GM21723 (cell line): Measurements from ENCODE around the gene P2RX1.

Experiments used
- ATAC-seq: cut with Tn5 transposase; IDR thresholded peaks from one replicate; pipeline ENCODE4 v1.9.1; 2021; ENCODE audit warnings: mild to moderate bottlenecking, moderate library complexity; ENCODE audit not compliant: unreplicated experiment

Gene P2RX1

DNA sequence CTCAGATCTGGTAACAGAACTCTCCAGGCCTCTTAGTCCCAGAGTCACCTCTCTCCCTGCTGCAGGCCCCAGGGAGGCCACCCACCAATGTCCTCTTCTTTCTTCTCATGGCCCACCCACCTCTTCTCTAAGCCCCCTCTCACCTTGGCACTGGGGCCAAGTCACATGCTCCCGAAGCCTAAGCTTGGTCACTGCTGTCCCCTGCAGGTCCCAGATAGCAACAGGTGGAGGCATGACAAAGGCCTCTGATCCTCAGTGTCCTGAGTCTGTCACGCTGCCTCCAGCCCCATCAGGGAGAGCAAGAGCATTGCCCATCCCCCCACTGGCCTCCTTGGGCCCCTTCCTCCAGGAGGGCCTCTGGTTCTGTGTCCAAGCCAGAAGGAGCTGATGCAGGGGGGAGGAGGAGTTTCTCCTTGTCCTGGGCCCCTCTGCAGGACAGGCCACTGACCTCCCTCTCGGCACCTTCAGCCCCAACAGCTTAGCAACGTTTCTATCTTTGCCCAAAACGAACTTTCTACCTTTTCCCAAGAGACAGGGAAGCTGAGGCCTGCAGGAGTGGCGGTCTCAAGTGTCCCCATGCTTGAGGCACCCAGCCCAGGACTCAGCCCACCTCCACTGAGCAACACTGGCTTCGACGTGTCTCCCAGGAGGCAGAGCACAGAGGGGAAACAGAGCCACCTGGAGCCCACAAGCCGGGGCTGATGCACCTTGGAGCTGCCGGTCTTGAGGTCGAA is 8.6 kb downstream of the P2RX1 start:
- no peak for ATAC-seq

DNA sequence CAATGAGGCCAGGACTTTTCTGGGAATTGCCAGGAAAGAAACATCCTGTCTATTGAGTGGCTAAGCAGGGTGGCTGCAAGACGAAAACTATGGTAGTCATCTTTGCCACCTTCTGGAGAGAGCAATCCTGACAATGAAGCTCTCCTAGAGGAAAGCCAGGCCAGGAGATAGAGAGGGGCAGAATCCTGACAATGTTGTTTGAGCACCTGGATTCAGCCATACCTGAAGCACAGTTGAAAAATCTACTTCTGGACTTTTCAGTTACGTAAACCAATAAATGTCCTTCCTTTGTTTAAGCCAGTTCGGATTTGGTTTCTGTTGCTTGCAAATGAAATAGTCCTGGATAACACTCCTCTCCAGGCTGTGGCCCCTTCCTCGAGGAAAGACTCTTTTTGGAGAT is 9.4 kb downstream of the P2RX1 start:
- ATAC-seq: no peak

DNA sequence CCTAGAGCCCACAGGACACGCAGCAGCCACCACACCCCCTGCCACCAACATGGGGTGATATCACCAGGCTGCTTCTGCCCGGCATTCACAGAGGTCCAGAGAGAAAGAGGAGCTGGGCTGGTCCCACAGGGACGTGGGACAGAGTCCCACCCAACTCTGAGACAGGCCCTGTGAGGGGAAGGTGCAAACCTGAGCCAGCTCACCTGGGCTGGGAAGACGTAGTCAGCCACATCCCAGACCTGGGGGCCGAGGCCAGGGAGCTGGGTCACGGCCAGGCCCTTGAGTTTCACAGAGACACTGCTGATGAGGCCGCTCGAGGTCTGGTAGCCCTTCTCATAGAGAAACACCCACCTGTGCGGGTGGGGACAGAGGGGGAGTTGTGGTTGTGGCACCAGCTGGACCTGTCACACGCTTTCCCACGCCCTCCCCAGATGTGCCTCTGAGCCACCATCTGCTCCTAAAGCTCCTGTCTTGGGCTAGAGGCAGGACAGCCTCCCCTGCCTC is 11.2 kb downstream of the P2RX1 start:
- ATAC-seq: no peak

DNA sequence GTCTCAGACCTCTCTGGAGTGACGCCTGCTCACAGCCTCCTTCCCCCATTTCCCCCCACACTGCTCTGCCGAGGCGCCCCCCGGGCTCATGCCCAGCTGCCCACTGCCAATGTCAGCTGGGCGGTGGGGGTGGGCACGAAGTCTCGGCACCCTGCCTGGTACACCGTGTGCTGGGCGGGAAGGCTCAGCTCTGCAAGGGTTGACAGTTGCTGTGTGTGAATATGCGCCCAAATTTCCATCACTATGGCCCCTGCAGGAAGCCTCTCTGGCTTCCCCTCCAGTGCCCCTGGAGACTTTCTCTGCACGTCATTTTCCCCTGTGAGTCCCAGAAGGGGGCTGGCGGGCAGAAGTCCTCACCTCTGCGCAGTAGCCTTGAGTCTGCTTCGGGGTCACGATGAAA is 11.8 kb downstream of the P2RX1 start:
- no peak for ATAC-seq

DNA sequence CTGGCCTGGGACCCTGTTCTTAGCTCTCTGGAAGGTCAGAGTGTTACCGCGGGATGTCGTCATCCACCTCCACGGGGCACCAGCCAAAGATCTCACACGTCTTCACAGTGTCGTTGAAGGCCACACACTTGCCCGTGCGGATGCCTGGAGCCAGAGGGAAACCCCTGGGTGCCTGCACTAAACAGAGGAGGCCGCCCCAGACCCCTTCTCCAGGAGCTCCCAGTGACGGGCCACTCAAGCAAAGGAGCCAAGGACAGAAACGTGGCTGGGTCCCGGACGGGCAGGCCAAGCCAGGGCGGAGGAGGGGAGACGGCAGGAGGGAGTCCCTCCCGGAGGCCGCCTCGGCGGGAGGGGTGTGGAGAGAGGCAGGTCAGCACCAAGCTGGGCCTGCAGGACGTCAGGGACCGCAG is 12.4 kb downstream of the P2RX1 start:
- ATAC-seq: no peak

DNA sequence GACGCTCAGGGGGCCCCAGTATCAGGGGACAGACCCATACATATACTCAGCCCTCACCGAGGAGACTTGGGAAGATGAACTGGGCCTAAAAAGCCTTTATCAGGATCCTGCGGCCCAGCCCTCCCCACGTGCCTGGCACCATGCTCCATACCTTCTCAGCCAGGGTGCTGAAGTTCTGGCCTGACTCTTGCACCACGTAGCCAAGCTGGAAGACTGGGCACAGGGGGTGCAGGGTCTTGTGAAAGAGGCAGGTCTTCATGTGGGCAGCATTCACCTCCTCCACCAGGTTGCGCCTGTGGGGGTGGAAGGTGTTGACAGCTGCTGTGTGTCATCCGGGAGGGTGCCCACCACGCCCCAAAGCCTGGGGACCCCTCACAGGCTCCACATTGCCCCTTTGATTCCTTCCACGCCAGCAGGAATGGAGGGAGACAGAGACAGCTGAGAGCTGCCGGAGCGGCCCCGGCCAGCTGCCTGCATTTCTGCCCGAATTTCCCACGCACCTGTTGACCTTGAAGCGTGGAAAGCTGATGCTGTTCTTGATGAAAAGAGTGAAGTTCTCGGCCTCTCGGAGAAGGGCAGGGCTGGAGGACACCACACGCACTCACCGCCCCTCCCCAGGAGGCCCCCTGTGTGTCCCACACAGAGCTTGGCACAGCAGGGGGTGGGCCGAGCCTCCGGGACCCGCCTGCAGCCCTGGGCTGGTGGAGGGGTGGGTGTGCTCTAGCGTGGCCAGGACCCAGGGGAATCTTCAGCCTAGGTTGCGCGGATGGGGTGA is 13.0 kb downstream of the P2RX1 start:
- ATAC-seq: no peak

DNA sequence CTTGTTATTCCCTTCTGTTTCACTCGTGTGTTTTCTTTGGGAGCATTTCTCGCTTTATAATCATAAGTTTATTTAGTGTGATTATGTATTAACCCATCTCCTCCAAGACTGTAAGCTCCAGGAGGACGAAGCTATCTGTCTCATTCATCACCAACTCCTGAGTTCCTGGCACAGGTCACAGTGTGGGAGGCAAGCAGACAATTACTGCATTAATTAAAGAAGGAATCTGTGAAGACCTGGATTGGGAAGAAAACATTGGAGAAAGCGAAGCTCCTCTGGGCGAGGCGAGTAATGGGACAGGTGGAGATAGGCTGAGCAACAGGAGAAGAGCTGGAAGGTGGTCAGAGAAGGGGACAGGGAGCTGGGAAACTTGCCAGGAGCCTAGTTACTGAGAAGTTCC is 15.6 kb downstream of the P2RX1 start:
- ATAC-seq: no peak

DNA sequence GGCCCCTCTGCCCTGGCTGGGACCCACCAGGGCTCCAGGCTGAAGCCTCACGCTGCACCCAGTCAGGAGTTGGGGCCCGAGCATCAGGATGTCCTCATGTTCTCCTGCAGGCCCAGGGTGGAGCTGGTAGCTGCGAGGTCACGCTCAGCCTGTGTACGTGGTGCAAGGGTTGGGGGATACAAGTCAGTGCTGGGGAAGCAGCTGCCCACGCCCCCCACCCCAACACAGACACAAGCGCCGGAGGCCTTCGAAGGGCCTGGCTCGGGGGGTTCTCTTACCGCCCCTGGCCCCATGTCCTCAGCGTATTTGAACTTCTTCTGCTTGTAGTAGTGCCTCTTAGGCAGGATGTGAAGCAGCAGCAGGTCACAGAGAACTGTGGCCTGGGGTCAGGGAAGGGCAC is 18.5 kb downstream of the P2RX1 start:
- no peak for ATAC-seq

DNA sequence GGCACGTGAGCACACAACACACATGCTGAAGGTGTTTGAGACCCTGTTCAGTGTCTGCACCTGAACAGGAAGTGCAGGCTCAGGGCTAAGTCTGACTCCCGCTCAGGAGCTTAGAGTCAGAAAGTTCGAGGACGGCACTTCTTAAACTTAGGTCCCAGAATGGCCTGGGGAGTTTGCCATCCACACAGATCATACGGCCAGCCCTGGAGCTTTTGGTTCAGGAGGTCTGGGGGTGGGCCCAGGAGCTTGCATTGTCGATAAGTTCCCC is 19.4 kb downstream of the P2RX1 start:
- ATAC-seq: no peak

DNA sequence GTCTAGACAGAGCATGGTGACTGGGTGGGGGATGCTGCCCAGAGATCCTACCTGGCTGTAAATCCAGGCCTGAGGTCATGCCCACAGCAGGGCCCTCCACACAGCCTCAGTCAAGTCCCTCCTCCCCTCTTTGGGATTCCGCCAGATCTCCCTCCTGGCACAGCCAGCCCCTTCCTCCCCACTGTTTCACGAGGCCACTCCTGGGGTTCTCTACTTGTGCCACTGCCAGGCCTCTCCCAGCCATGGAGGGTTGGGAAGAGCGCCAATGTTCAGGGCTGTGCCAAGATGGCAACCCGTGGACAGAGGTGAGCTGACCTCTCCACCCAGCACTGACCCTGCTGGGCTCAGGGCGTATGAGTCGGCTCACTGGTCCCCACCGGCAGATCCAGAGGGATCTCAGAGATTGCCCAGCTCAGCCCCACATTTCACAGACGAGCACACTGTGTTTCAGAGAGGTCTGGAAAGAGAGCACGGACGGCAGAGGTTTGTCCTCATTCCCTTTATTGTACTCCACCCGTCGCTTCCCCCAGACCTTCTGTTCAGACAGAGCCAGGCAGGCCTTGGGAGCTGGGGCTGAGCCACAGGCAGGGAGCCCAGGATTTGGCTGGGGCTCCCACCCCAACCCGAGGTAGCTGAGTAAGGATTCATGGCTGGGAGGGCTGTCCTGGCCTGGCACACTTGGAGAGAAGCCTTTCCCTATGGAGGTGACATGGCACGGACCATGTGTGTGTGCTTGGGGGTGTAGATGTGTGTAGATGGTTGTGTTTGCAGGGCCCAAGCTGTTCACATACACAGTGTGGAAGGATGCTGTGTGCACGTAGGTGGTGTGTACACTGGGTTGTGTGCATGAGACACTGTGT is 19.9 kb downstream of the P2RX1 start:
- no peak for ATAC-seq

DNA sequence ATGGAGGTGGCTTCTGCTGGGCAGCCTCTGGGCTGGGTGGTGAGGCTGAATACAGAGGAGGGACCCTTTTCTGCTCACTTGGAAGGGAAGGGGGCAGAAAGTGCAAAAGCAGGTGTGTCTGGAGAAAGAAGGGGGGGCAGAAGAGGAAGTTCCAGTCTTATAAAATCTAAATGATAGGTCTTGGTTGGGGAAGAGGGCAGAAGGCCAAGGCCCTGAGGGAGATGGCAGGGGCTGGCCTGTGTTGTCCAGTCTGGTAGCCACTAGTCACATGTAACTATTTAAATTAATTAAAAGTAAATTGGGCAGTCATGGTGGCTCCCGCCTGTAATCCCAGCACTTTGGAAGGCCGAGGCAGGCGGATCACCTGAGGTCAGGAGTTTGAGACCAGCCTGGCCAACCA is 20.9 kb downstream of the P2RX1 start:
- no peak for ATAC-seq

DNA sequence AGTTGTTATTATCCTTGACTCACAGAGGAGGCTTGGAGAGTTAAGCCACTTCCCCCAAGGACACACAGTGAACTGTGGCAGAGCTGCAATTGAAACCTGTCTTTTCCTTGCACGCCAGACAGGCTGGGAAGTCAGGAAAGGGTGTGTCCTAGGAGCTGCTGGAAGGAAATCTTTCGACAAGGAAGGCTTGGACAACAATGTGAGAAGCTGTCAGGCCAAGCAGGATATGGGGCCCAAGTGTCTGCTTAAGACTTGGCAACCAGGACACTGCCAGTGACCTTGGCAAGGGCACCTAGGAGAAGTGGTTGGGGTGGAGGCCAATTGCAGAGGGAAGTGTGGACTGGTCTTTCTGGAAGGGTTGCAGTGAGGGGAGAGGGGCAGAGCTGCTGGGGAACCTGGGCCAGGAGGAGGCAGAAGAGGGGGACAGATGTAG is 21.3 kb downstream of the P2RX1 start:
- ATAC-seq: no peak

DNA sequence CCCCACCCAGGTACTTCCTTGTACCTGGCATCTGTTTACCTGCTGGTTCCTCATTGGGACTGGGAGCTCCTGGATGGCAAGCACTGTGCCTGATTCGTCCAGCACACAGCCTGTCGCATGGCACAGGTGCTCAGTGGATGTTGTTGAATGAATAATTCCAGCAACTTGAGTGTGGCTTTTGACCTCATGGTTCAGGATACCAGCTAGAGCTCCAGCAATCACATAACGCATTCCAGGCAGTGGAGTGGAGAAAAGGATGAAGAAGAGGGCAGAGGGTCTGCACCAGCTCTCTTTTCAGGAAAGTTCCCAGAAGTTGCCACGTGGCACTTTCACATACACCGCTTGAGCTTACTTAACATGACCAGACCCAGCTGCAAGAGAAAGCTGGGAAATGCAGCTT is 22.1 kb downstream of the P2RX1 start:
- ATAC-seq: no peak

DNA sequence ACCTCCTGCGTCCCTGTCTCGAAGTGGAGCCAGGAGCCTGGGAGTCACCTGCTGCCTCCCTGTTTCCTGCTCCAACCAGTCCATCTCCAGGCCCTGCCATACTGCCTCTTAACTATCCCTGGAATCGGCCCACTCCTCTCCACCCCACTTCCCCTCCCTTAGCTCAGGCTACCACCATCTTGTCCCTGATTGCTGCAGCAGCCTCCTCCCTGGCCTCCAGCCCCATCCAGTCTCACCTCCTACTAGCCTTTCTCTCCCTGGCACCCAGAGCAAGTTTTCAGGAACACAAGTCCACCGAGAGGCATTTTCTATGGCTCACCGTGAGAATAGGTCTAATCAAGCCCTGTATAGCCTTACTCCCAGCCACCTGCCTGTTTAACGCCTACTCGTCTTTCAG is 22.5 kb downstream of the P2RX1 start:
- no peak for ATAC-seq

DNA sequence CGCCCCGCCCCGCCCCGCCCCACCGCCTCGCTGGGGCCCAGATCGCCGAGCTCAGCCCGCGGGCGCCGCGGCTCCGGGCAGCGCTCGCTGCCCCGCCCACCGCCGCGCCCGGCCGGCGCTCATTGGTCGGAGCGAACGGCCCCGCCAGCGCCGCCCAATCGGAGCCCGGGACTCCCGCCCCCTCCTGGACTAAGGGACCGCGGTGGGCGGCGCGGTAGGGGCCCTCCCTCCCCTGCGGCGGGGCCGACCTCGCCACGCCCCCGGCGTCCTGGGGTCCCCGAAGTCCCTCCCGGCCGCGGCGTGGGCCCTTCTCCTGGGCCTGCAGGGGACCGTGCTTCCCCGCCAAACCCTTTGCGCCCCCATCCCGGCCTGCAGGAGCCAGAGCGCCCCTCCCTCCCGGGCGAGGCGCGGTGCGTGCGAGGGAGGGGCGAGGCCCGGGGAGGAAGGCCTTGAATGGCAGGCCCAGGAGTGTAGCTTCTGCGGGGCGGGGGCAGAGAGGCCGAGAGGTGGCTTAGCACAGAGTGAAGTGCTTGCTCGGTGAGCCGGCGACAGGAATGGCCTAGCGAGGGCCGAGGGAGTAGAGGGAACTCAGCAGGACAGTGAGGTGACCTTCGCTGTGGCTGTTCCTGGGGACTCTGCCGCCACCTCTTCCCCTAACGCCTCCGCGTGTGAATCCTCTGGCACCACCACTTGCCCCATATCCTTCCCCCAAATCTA is 23.1 kb downstream of the P2RX1 start, which contains the start of gene CAMKK1:
Gene CAMKK1 (minus strand): TSS at position 51 of the 717 bp plus-strand sequence. CDS start 7,366 bp downstream, outside the sequence.
- peak; percentile 85 for ATAC-seq

DNA sequence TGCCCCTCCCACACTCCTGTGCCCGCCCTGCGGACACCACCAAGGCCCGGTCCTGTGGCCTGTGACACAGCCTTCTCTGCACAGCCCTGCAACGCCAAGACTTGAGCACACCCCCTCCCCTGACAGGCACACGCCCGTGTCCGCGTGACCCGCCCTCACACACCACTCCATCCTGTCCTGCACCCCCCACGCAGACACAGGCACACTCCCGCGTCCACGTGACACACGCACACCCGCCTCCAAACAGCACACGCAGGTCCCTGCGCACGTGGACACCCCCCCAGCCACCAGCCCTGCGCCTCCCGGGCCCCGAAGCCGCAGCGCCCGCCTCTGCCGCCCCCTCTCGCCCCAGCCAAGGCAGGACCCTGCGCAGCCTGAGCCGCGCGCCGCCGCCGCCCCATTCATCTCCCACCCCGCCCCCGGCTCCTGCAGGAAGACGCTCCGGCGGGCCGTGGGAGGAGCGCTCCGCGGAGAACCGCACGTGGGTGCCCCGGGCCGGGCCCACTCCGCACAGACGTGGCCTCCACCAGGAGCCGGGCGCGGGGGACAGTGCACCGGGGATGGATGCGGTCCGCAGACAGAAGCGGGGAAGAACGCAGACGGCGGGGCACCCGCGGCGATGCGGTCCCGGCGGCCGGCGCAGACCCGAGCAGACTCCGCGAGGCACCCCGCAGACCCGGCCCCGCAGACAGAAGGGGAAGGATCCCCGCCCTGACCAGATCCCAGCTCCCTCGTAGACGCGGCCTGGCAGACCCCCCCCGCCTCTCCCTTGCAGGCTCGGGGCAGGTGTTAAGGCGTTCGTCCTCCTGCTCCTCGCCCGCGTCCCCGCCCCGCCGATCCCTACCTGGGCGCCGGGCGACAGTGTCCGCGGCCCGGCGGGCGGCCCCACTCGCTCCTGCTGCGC is 23.9 kb downstream of the P2RX1 start:
- ATAC-seq: peak; percentile 22

DNA sequence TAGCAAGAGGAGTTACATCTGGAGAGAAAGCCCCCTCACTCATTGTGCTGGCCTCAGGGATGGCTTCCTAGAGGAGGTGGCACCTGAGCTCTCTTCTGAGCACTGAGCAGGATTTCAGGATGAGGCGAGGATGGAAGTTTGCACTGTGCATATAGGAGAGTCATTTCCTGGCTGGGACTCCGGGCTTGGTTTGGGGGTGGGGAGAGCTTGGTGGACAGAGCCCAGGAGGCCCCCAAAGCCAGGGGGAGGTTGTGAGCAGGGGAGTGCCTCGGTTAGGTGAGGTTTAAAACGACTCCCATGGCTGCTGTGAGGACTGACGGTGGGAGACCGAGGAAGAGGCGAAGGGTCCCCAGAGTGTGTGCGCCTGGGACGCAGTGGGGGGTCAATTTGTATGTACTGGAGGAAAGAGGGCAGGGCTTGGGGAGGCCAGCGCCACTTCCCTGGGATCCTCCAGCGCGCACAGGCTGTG is 24.6 kb downstream of the P2RX1 start:
- ATAC-seq: no peak

DNA sequence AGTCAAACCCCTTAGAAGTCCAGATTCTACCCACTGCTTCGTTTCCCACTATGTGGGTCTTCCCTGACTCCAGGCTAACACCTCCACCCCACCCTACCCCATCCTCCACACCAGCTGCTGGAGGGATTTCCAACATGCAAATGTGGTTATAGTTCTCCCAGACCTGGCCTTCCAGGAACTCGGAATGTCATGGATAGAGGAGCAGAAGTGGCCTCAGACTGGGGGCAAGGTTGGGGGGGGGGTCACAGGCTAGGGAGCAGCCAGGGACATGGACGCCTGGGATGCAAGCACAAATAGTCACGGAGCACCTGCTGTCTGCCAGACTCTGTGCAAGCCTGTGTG is 25.4 kb downstream of the P2RX1 start:
- ATAC-seq: no peak

DNA sequence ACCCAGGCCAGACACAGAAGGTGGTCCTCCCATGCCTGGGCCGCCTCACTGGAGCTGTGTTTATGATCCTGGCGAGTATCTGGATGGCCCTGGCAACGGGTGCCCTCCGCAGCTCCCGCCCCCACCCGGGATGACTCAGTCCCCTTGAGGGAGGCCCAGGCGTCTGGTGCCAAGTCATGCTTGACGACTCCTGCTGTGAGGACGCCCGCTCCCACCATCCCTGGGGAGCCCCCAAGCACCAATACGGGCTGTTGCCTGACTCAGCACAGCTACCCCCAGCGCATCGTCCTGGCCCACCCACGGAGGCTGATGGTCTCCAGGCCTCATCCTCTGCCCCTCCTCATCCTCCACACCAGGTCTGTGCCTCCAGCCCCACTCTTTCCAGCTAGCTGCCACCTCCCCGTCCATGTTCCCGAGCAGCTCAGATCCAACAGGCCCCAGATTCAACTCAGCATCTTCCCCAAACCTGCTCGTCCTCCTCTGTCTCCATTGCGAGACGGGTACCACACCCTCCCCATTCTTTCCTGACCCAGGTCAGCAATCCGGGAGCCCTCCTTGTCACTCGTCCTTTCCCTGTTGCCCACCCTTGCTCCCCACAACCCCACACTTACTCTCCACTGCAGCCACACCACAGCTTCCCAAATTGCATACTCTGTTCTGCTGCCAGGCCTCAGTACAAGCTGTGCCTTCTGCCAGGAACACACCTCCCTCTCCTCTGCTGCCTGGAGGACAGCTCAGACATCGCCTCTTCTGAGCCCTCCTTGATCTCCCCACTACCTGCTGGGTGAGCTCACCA is 26.0 kb downstream of the P2RX1 start:
- no peak for ATAC-seq
